DMS 273 treated with DMSO at 0.1 percent for 48 hours (cell line): ENCODE results near the gene PGAM2.

Source experiments
- DNase-seq: peaks from one replicate; lab custom pipeline; 2025; lab: John Stamatoyannopoulos, UW

PGAM2 gene

GRCh38 chr7:44103566-44103922, 38.2 kb upstream of the PGAM2 start:
- no peak for DNase-seq

- DNase-seq: no peak
These were observed 37.6 kb upstream of the PGAM2 start for GRCh38 chr7:44102846-44103565.

DNA sequence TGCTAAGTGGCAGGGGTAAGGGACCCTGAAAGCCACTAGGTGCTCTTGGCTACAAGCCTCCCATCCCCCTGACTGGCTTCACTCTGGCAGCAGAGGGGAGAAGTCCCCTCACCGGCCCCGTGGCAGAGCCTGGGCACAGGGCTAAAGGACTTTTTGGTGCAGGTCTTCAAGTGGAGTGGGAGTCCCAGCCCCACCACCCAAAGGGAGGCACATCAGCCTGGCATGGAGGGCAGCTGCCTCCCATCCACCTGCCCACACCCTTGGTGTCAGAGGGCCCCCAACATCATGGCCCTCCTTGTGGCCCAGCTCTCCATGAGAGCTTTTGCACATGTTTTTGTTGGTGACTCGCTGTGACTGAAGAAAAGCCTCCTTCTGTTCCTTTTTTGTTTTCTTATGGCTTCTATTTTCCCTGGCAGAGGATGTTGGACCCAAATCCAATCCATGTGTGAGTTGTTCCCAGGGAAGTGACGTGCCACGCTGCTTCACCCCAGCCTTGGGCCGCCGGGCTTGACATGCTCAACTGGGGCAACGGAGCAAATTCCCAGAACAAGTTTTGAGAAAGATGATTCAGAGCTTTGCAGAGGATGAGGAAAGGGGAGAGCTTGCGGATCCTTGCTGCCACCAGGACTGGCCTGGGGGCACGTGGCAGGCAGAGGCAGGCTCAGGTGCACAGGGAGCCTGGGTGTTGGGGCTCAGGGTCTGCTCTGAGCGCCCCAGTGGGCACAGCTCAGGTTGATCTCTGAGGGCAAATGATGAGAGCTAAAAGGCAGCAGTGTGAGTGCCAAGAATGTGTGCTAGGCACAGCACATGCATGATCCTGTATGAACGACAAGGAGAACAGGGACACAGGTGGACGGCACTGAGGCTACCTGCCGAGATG, 36.8 kb upstream of the PGAM2 start:
- no peak for DNase-seq

GRCh38 chr7:44101303-44101965, 36.1 kb upstream of the PGAM2 start:
- no peak for DNase-seq

DNA sequence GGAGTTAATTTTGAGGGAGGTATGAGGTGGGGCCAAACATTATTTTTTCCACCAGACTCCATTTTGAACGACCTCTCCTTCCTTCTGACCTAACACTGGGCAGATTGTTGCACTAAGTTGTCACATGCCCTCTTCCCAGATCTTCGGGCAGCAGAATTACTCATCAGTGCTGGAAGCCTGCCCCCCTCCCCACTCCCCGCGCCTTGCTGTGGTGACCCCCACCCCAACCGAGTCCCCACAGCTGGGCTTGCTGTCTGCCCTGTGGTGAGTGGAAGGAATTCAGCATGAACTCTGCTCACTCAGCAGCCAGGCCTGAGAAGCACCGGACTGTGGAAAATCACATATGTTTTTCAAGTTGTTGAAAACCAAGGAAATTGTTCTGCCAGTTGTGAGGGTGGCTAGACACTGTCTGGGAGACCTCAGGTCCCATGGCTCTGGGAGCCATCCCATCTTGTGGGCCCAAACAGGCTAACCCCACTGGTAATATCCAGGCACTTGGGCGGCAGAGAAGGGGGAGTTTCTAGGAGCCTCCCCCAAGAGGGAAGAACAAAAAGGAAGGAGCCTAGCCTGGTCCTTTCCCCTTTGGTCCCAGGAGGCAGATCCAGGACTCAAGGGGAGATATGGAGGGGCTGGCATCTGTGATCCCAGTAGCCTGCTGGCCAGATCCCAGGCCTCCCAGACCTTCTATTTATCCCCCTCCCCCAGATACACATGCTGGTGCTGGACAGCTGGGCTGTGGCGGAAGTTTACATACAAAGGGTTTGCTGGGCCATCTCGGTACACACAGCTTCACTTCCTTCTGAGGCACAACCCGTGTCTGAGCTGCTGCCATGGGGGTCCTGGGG, 35.3 kb upstream of the PGAM2 start:
- peak; percentile 56 for DNase-seq

DNA sequence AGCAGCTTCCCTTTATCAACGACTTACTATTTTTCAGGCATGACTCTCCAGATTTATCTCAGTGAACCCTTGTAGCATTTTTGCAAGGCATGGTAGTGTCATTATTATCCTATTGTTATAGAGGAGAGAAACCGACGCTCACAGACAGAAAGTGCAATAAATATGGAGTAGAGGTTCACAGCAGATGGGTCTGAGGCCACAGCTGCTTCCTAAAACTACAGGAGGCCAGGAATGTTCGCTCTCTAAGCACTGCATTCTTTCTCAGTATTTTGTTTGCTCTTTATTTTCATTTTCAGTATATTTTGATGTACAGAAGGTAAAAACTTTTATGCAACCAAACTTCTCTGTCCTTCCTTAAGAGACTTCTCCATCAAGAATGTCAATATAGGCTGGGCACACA, 34.3 kb upstream of the PGAM2 start:
- DNase-seq: no peak

DNA sequence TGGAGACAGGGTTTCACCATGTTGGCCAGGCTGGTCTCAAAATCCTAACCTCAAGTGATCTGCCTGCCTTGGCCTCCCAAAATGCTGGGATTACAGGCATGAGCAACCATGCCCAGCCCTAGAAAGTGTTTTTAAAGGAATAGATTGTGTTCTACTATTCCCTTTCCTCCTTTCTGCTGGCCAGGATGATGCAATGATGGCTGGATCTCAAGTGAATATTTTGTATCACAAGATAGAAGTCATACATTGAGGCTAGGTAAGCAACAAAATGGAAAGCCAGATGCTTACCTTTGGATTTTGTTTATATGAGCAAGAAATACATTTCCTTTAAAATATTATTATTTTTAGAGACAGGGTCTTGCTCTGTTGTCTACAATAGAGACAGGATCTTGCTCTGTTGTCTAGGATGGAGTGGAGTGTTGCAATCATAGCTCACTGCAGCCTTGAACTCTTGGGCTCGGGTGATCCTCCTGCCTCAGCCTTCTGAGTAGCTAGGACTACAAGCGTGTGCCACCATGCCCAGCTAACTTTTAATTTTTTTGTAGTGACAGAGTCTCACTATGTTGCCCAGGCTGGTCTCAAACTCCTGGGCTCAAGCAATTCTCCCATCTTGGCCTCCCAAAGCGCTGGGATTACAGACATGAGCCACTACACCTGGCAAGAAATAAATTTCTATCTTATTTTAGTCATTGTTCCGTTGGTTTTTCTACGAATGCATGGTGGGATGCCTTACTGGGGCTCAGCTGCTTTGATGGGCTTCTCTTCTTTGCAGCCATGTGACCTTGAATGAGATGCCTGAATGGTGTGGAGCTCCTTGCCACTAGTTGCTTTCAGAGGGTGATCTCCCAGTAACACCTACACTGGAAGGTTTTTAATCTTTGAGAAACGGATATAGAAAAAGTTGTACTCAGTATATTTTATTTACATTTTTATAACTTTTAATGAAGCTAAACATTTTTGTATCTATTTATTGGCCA, 33.0 kb upstream of the PGAM2 start:
- DNase-seq: no peak

- no peak for DNase-seq
These were observed 31.9 kb upstream of the PGAM2 start for GRCh38 chr7:44097064-44097932.

- no peak for DNase-seq
These were observed 31.0 kb upstream of the PGAM2 start for GRCh38 chr7:44096326-44096881.

DNA sequence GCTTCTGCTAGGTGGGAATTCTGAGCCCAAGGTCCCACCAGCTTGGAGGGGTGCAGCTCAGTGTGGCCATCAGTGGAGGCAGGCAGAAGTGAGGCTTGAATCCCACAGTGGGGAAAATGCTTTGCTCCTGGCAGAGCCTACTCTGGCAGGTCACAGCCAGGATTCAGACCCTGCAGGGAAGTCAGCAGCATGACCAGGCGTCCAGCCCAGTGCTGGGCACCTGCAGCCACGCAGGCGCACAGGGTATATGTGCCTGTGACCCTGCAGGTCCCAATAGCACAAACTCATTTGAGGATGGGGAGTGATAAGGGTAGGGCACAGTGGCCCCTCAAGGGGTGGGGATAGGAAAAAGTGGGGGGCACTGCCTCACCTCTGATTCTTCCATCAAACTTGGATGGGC, 30.4 kb upstream of the PGAM2 start:
- DNase-seq: no peak

GRCh38 chr7:44094883-44095592, 29.7 kb upstream of the PGAM2 start:
- no peak for DNase-seq

DNA sequence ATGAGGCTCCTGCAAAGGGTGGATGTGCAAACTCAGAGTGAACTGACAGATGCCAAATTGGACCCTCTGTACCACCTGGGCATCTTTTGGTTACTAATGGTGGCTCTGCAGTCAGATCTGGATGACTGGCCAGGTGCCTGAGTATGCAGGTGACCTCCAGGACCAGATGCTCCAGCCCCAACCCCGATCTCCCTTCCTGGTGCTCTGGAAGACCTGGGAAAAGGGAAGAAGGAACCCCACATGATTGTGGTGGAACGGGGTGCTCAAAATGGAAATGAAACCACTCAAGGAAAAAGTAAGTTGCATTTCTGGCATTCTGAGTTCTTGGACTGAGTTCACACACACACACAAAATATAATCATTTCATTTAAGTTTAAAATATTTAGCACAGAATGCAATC, 29.0 kb upstream of the PGAM2 start:
- no peak for DNase-seq

DNA sequence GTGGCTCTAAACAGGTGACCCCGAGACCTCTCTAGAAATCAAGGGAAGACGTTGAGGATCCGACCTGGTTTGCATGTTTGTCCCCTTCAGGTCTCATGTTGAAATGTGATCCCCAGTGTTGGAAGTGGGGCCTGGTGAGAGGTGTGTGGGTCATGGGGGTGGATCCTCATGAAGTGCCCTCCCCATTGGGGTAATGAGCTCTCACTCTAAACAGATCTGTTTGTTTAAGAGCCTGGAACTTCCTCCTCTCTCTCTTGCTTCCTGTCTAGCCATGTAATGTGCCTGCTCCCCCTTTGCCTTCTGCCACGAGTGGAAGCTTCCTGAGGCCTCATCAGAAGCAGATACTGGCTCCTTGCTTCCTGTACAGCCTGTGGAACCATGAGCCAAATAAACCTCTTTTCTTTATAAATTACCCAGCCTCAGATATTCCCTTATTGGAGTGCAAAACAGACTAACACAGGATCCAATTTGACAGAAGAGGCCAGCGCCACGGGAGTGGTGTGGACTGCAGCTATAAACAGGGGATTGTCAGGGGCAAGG, 27.8 kb upstream of the PGAM2 start:
- DNase-seq: no peak

DNA sequence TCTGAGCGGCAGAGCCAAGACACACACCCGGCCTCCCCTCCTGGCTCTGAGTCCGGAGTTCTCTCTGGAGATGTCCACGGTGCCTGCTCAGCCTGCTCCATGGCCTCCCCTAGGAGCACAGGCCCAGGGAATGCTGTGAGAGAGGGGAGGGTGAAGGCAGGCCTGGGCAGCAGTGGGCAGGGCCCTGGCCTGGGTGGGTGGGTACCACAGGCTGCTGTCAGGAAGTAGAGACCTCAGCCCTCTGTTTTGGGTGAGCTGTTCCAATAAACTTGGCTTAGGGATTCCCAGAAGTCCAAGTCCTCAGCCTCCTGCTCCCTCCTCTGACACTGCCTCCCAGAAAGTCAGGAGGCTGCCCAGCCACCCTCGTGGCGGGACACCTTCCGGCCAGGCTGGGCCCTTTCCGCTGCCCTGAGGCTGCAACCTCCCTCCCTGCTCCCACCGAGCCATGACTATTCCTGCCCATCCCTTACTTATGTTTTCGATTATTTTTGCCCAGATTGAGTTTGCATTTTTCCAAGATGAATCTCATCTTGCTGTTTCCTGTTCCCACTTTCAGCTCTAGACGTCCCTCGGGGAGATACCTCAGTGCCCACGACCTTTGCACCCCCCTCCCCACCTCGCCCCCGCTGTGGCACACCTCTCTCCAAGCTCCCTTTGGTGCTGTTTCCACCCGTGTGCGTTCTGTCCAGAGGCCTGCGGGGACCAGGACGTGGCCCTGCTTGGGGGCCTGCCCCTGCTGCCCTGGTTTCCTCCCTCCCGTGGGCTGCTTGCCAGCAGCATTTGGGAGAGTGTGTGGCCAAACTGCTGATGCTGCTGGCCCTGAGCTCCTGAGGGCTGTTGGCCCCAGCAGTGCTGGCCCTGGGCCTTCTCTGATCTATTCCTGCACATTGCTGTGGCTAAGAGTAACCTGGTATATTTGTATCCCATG, 22.8 kb upstream of the PGAM2 start:
- no peak for DNase-seq

DNA sequence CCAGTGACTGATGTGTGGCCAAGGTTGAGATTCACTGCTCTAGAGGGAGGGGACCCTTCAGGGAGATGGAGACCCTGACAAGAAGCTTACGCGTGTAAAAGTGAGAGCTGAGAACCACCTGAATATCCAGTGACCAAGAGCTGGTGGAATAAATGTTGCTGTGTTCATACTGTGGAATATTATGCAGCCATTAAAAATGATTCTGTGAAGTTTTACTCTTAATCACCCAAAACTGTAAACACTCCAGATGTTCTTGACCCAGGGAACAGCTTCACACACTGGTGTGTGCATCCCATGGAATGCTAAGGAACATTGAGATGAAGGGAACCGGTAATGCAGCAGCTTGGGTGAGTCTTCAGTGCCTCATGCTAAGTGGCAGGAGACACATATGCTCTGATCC, 21.3 kb upstream of the PGAM2 start:
- DNase-seq: no peak

GRCh38 chr7:44085546-44085945, 20.2 kb upstream of the PGAM2 start:
- DNase-seq: no peak

DNA sequence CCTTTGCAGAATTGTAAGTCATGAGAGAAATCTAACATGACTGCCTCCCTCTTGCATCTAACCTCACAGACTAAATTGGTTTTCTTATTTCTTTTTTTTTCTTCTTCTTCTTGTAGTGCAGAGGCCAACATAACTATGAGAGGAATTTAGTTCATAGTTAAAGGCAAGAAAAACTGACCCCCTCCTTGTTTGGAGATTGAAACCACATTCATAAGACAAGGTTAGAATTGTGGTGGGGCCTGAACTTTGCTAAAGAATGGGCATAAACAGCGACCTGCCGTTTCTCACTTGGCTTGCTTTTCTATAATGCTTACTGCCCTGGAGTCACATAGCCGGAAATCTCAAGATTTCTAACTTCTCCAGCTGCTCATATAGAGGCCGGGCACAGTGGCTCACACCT, 19.3 kb upstream of the PGAM2 start:
- no peak for DNase-seq

DNA sequence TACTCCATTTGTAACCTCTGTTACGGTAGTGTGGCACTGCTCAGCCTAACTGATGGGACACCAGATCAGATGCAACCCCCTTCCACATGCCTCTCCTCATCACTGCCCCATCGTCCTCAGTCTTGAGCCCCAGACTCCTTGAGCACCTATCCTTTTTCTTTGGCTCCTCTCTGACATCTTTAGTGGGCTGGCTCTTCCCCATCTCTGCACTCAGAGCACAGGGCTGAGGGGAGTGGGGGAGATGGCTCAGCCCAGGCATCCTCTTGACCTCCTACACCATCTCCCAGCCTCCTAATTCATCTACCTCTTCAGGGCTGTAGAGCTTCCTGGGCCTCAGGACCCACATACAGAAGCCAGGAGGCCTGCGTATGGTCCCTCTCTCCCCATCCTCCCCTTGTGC, 18.4 kb upstream of the PGAM2 start:
- no peak for DNase-seq
